Measurements from ENCODE around the gene SHB. TPM values are rescaled to one million over a fixed set of nuclear protein-coding genes. Genes with fewer than 3 reads are reported as not detected.

SHB gene
- total and polyA plus RNA-seq, 2 donors from 2014 or later = 16.4 to 39.8 TPM

- Histone ChIP-seq H3K27me3 (ENCODE audit: control insufficient read depth, insufficient read depth, low read length) (no peaks in the 10 kb centered on the region), H3K4me3 (ENCODE audit: low read length in 3 of 3) (no peak overlapping the region), H3K36me3 (ENCODE audit: control insufficient read depth in 2 of 3, insufficient read depth in 3 of 3, low read length in 3 of 3) (no peaks in the 10 kb centered on the region), H3K27ac (ENCODE audit: low read depth in 2 of 2, low read length in 2 of 2) (no peak overlapping the region), H3K9me3 (ENCODE audit: control insufficient read depth in 2 of 3, insufficient read depth in 1 of 3, low read length in 3 of 3) (no peaks in the 10 kb centered on the region), H3K9ac (ENCODE audit: low read length in 3 of 3) (no peak overlapping the region), H3K4me1 (ENCODE audit: control insufficient read depth in 2 of 3, insufficient read depth in 2 of 3, low read depth in 1 of 3, low read length in 3 of 3) (peaks cover 4 to 7% (median 5%) of the 10 kb centered on the region in 3 donors)
- intact Hi-C loops (cut with DNase I) = no loop called here
- TF ChIP-seq CTCF (IDR thresholded peaks at IDR 0.05; ENCODE audit: borderline replicate concordance, extremely low read depth, insufficient read depth) = no peak
- FAIRE-seq = no peak
- peak in 2 of 5 donors; percentile 21 to 44 for DNase-seq
These were observed 90.0 kb downstream of the SHB start for GRCh38 chr9:37978983-37979382.

GRCh38 chr9:37978481-37978864 is 90.6 kb downstream of the SHB start:
- TF ChIP-seq CTCF (IDR thresholded peaks at IDR 0.05; ENCODE audit: borderline replicate concordance, extremely low read depth, insufficient read depth) = no peak
- no peaks in the 10 kb centered on the region for H3K27me3 ChIP-seq (ENCODE audit: control insufficient read depth, insufficient read depth, low read length)
- FAIRE-seq (no peak), DNase-seq (no peak)
- no peak overlapping the region for H3K9ac ChIP-seq (ENCODE audit: low read length in 3 of 3)
- no peak overlapping the region for H3K27ac ChIP-seq (ENCODE audit: low read depth in 2 of 2, low read length in 2 of 2)
- intact Hi-C loops (cut with DNase I) = no loop called here
- H3K4me3 ChIP-seq (ENCODE audit: low read length in 3 of 3) = no peak overlapping the region
- H3K4me1 ChIP-seq (ENCODE audit: control insufficient read depth in 2 of 3, insufficient read depth in 2 of 3, low read depth in 1 of 3, low read length in 3 of 3) = peaks cover 4 to 7% (median 5%) of the 10 kb centered on the region in 3 donors
- peaks cover 0 to 3% (median 0%) of the 10 kb centered on the region in 3 donors for H3K36me3 ChIP-seq (ENCODE audit: control insufficient read depth in 2 of 3, insufficient read depth in 3 of 3, low read length in 3 of 3)
- no peaks in the 10 kb centered on the region for H3K9me3 ChIP-seq (ENCODE audit: control insufficient read depth in 2 of 3, insufficient read depth in 1 of 3, low read length in 3 of 3)

GRCh38 chr9:37977851-37978480 is 91.1 kb downstream of the SHB start:
- intact Hi-C loops (cut with DNase I) = no loop called here
- no peak for TF ChIP-seq CTCF (IDR thresholded peaks at IDR 0.05; ENCODE audit: borderline replicate concordance, extremely low read depth, insufficient read depth)
- Histone ChIP-seq H3K27me3 (ENCODE audit: control insufficient read depth, insufficient read depth, low read length) (no peaks in the 10 kb centered on the region), H3K4me3 (ENCODE audit: low read length in 3 of 3) (no peak overlapping the region), H3K27ac (ENCODE audit: low read depth in 2 of 2, low read length in 2 of 2) (no peak overlapping the region), H3K4me1 (ENCODE audit: control insufficient read depth in 2 of 3, insufficient read depth in 2 of 3, low read depth in 1 of 3, low read length in 3 of 3) (peaks cover 4 to 7% (median 5%) of the 10 kb centered on the region in 3 donors), H3K9me3 (ENCODE audit: control insufficient read depth in 2 of 3, insufficient read depth in 1 of 3, low read length in 3 of 3) (no peaks in the 10 kb centered on the region), H3K9ac (ENCODE audit: low read length in 3 of 3) (no peak overlapping the region), H3K36me3 (ENCODE audit: control insufficient read depth in 2 of 3, insufficient read depth in 3 of 3, low read length in 3 of 3) (peaks cover 0 to 6% (median 0%) of the 10 kb centered on the region in 3 donors)
- no peak for DNase-seq
- no peak for FAIRE-seq
